ACC112 (cell line): Measurements from ENCODE around the gene PEX11A.
A peak's percentile ranks its signal among the peaks of the same experiment; 100 is the strongest.

Experiments used
- H2AFZ ChIP-seq: fragments of 200-600 bp; sonication (generic); one replicate; pipeline ENCODE4 v1.6.0; 2017; ENCODE audit warnings: antibody characterized with exemption, low read length; ENCODE audit not compliant: unreplicated experiment
- H3K27ac ChIP-seq: fragments of 200-600 bp; sonication (generic); 2 replicates; pipeline ENCODE4 v1.5.1; 2014; ENCODE audit warnings: low read depth, mild to moderate bottlenecking, antibody characterized with exemption, low read length, moderate library complexity
- H3K27me3 ChIP-seq: fragments of 200-600 bp; sonication (generic); 2 replicates; pipeline ENCODE4 v1.6.1; 2014; ENCODE audit warnings: mild to moderate bottlenecking, antibody characterized with exemption, low read length, moderate library complexity, mixed read lengths; ENCODE audit not compliant: insufficient read depth
- H3K36me3 ChIP-seq: fragments of 200-600 bp; sonication (generic); 2 replicates; pipeline ENCODE4 v1.6.1; 2016; ENCODE audit warnings: mild to moderate bottlenecking, antibody characterized with exemption, low read length, moderate library complexity, mixed read lengths; ENCODE audit not compliant: insufficient read depth
- H3K4me1 ChIP-seq: fragments of 200-600 bp; sonication (generic); one replicate; pipeline ENCODE4 v1.6.1; 2016; ENCODE audit warnings: low read length, mixed read lengths; ENCODE audit not compliant: insufficient read depth, unreplicated experiment, control insufficient read depth
- H3K4me3 ChIP-seq: fragments of 200-600 bp; sonication (generic); 2 replicates; pipeline ENCODE4 v1.5.1; 2014; ENCODE audit warnings: mild to moderate bottlenecking, low read depth, low read length
- H3K79me2 ChIP-seq: fragments of 200-600 bp; sonication (generic); one replicate; pipeline ENCODE4 v1.6.0; 2016; ENCODE audit warnings: low read length; ENCODE audit not compliant: control insufficient read depth, unreplicated experiment, insufficient read depth

Gene PEX11A

GRCh38 chr15:89654847-89655805 lies 35.4 kb downstream of the PEX11A start, which contains the start of gene KIF7:
Gene KIF7 (minus strand): TSS chr15:89655467. CDS start chr15:89652930, 2,537 bp downstream.
- peak within 1 kb of the TSS; percentile 73 for H2AFZ ChIP-seq
- peaks cover 17% of the 10 kb centered on the region for H3K4me1 ChIP-seq
- H3K4me3 ChIP-seq = peak within 1 kb of the TSS; percentile 93
- H3K27ac ChIP-seq = peak within 1 kb of the TSS; percentile 6
- peaks cover 28% of the 10 kb centered on the region for H3K79me2 ChIP-seq
- no peaks in the 10 kb centered on the region for H3K27me3 ChIP-seq
- H3K36me3 ChIP-seq = peaks cover 2% of the 10 kb centered on the region; the same call in 1 of the 2 replicates

GRCh38 chr15:89654301-89654761 lies 36.2 kb downstream of the PEX11A start:
- H2AFZ ChIP-seq = peak overlapping the region; percentile 43
- no peak overlapping the region; the same call in 1 of the 2 replicates for H3K27ac ChIP-seq

GRCh38 chr15:89653578-89653977 lies 37.0 kb downstream of the PEX11A start:
- Histone ChIP-seq H3K4me3 (peak overlapping the region; percentile 93), H3K27ac (no peak overlapping the region), H2AFZ (no peak overlapping the region), H3K4me1 (peaks cover 17% of the 10 kb centered on the region), H3K79me2 (peaks cover 28% of the 10 kb centered on the region), H3K36me3 (no peaks in the 10 kb centered on the region; the same call in 1 of the 2 replicates), H3K27me3 (no peaks in the 10 kb centered on the region)

More at GRCh38 chr15:89654301-89654761, 36.2 kb downstream of the PEX11A start:
- no peaks in the 10 kb centered on the region for H3K27me3 ChIP-seq
- no peaks in the 10 kb centered on the region; the same call in 1 of the 2 replicates for H3K36me3 ChIP-seq
- H3K79me2 ChIP-seq = peaks cover 28% of the 10 kb centered on the region
- peaks cover 17% of the 10 kb centered on the region for H3K4me1 ChIP-seq
- peak overlapping the region; percentile 93 for H3K4me3 ChIP-seq

- H3K27ac ChIP-seq = no peak overlapping the region
- H3K79me2 ChIP-seq = peaks cover 28% of the 10 kb centered on the region
- peaks cover 17% of the 10 kb centered on the region for H3K4me1 ChIP-seq
- H3K4me3 ChIP-seq = no peak overlapping the region
- H2AFZ ChIP-seq = no peak overlapping the region
- no peaks in the 10 kb centered on the region for H3K27me3 ChIP-seq
- H3K36me3 ChIP-seq = no peaks in the 10 kb centered on the region; the same call in 1 of the 2 replicates
Observed at GRCh38 chr15:89652666-89653065, 37.9 kb downstream of the PEX11A start.

GRCh38 chr15:89652131-89652530 lies 38.4 kb downstream of the PEX11A start:
- Histone ChIP-seq H3K27me3 (no peaks in the 10 kb centered on the region), H3K79me2 (peaks cover 28% of the 10 kb centered on the region), H3K36me3 (no peaks in the 10 kb centered on the region; the same call in 1 of the 2 replicates), H3K27ac (no peak overlapping the region), H3K4me3 (no peak overlapping the region), H2AFZ (no peak overlapping the region), H3K4me1 (peaks cover 17% of the 10 kb centered on the region)

GRCh38 chr15:89649716-89650115 lies 40.8 kb downstream of the PEX11A start:
- peaks cover 3% of the 10 kb centered on the region for H3K4me1 ChIP-seq
- H3K27me3 ChIP-seq = no peaks in the 10 kb centered on the region
- H3K27ac ChIP-seq = no peak overlapping the region
- no peaks in the 10 kb centered on the region; the same call in 1 of the 2 replicates for H3K36me3 ChIP-seq
- no peak overlapping the region for H3K4me3 ChIP-seq
- H3K79me2 ChIP-seq = peaks cover 28% of the 10 kb centered on the region
- no peak overlapping the region for H2AFZ ChIP-seq

GRCh38 chr15:89649013-89649625 lies 41.4 kb downstream of the PEX11A start:
- no peaks in the 10 kb centered on the region for H3K27me3 ChIP-seq
- no peak overlapping the region for H3K4me3 ChIP-seq
- H3K4me1 ChIP-seq = peaks cover 3% of the 10 kb centered on the region
- peaks cover 22% of the 10 kb centered on the region for H3K79me2 ChIP-seq
- no peak overlapping the region for H3K27ac ChIP-seq
- no peak overlapping the region for H2AFZ ChIP-seq
- H3K36me3 ChIP-seq = no peaks in the 10 kb centered on the region; the same call in 1 of the 2 replicates

GRCh38 chr15:89648106-89649012 lies 42.2 kb downstream of the PEX11A start:
- no peak overlapping the region for H2AFZ ChIP-seq
- no peaks in the 10 kb centered on the region; the same call in 1 of the 2 replicates for H3K36me3 ChIP-seq
- H3K4me3 ChIP-seq = no peak overlapping the region

GRCh38 chr15:89647191-89647851 lies 43.2 kb downstream of the PEX11A start:
- Histone ChIP-seq H3K36me3 (peaks cover 4% of the 10 kb centered on the region; the same call in 1 of the 2 replicates), H3K27ac (no peak overlapping the region), H2AFZ (no peak overlapping the region), H3K4me1 (no peaks in the 10 kb centered on the region), H3K4me3 (no peak overlapping the region), H3K27me3 (no peaks in the 10 kb centered on the region), H3K79me2 (peaks cover 8% of the 10 kb centered on the region)

More at GRCh38 chr15:89648106-89649012, 42.2 kb downstream of the PEX11A start:
- Histone ChIP-seq H3K27ac (no peak overlapping the region), H3K4me1 (peaks cover 2% of the 10 kb centered on the region), H3K79me2 (peaks cover 19% of the 10 kb centered on the region), H3K27me3 (no peaks in the 10 kb centered on the region)
